ENCODE measurements around the gene DAPK1. TPM values are rescaled to one million over a fixed set of nuclear protein-coding genes. Genes with fewer than 3 reads are reported as not detected.

Gene DAPK1
- polyA plus RNA-seq, 1 experiment = 0.12 TPM

DNA sequence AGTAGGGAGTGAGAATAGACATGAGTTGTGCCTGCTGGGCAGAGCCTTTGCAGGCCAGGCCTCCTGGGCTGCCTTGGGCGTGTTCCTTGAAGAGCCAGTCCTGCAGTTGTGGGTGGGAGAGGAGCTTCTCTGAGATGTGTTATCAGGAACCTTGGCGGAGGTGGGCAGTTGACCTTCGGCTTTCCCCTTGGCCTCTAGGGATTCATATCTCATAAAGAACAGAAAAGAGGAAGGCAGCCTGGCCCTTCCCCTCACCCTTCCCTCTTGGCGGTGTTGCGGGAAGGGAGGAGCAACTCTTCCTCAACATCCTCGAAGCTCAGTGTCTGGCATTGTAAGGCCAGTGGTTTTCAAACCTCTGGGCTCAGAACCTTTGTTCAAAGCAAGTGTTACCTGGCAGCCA, 59.2 kb downstream of the DAPK1 start:
- no peak overlapping the region for H3K27ac ChIP-seq (ENCODE audit: low read depth, low read length)
- TF ChIP-seq CTCF (IDR thresholded peaks at IDR 0.05; ENCODE audit: low read depth, low read length) = no peak
- no peaks in the 10 kb centered on the region for H3K9me3 ChIP-seq (ENCODE audit: control insufficient read depth, insufficient read depth, low read length)
- H3K4me3 ChIP-seq (ENCODE audit: low read depth, low read length) = no peak overlapping the region
- DNase-seq (ENCODE audit: low read depth, low spot score) = no peak
- no peaks in the 10 kb centered on the region for H3K27me3 ChIP-seq (ENCODE audit: control insufficient read depth, insufficient read depth, low read length)
- POLR2A ChIA-PET = no interaction called here
- CTCF ChIA-PET = no interaction called here

DNA sequence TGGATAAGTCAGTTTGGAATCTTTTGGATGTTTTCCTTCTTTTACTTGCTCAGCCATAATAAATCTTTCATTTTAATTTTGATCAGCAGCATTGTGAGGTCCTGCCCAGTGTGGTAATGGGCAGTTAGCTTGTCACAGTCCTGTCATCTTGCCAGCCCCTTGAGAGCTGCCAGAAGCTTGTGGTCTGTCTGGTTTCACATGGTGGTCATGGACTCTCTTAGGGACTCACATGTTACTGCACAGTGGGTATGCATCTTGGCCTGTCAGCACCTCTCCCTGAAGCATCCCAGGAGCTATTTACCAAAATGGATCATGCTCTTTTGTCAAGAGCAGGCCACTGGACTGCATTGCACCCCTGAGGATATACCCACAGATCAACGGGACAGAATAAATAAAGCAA, 60.3 kb downstream of the DAPK1 start:
- ChIA-PET CTCF (no interaction called here), POLR2A (no interaction called here)
- Histone ChIP-seq H3K4me3 (ENCODE audit: low read depth, low read length) (no peak overlapping the region), H3K9me3 (ENCODE audit: control insufficient read depth, insufficient read depth, low read length) (no peaks in the 10 kb centered on the region), H3K27me3 (ENCODE audit: control insufficient read depth, insufficient read depth, low read length) (no peaks in the 10 kb centered on the region), H3K27ac (ENCODE audit: low read depth, low read length) (no peak overlapping the region)
- DNase-seq (ENCODE audit: low read depth, low spot score) = no peak
- TF ChIP-seq CTCF (IDR thresholded peaks at IDR 0.05; ENCODE audit: low read depth, low read length) = no peak

GRCh38 chr9:87558606-87559190, 61.0 kb downstream of the DAPK1 start:
- no peaks in the 10 kb centered on the region for H3K27me3 ChIP-seq (ENCODE audit: control insufficient read depth, insufficient read depth, low read length)
- no peak for TF ChIP-seq CTCF (IDR thresholded peaks at IDR 0.05; ENCODE audit: low read depth, low read length)
- no peaks in the 10 kb centered on the region for H3K9me3 ChIP-seq (ENCODE audit: control insufficient read depth, insufficient read depth, low read length)
- H3K4me3 ChIP-seq (ENCODE audit: low read depth, low read length) = no peak overlapping the region
- POLR2A ChIA-PET = no interaction called here
- H3K27ac ChIP-seq (ENCODE audit: low read depth, low read length) = no peak overlapping the region
- DNase-seq (ENCODE audit: low read depth, low spot score) = no peak
- CTCF ChIA-PET = no interaction called here

DNA sequence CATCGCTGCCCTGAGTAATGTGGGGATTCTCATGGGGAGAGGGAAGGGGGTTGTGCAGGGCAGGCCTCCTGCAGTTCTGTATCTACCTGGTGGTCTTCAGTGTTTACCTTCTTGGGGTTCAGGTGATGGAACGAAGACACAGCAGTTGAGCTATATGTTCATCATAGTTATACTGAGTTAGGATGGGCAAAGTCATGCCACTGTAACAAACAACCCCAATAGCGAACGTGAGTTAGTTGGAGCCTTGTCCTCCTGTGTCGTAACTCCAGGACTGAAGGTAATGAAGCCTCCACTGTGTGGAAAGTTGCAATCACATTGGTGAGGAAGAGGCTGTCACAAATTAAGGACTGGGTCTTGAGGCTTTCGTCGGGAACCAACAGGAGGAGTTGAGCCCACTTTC, 64.4 kb downstream of the DAPK1 start:
- H3K27me3 ChIP-seq (ENCODE audit: control insufficient read depth, insufficient read depth, low read length) = no peaks in the 10 kb centered on the region
- no peak for DNase-seq (ENCODE audit: low read depth, low spot score)
- POLR2A ChIA-PET = no interaction called here
- no peak overlapping the region for H3K4me3 ChIP-seq (ENCODE audit: low read depth, low read length)
- no peaks in the 10 kb centered on the region for H3K9me3 ChIP-seq (ENCODE audit: control insufficient read depth, insufficient read depth, low read length)
- no peak overlapping the region for H3K27ac ChIP-seq (ENCODE audit: low read depth, low read length)
- CTCF ChIA-PET = no interaction called here
- no peak for TF ChIP-seq CTCF (IDR thresholded peaks at IDR 0.05; ENCODE audit: low read depth, low read length)

- no peak for DNase-seq (ENCODE audit: low read depth, low spot score)
- Histone ChIP-seq H3K4me3 (ENCODE audit: low read depth, low read length) (no peak overlapping the region), H3K27ac (ENCODE audit: low read depth, low read length) (no peak overlapping the region), H3K9me3 (ENCODE audit: control insufficient read depth, insufficient read depth, low read length) (no peaks in the 10 kb centered on the region), H3K27me3 (ENCODE audit: control insufficient read depth, insufficient read depth, low read length) (no peaks in the 10 kb centered on the region)
- CTCF ChIA-PET = no interaction called here
- POLR2A ChIA-PET = no interaction called here
- TF ChIP-seq CTCF (IDR thresholded peaks at IDR 0.05; ENCODE audit: low read depth, low read length) = no peak
Observed at GRCh38 chr9:87562530-87563170, 65.0 kb downstream of the DAPK1 start.

Data from AG04450 (cell line).